ENCODE measurements around the gene RTF1.
A peak's percentile ranks its signal among the peaks of the same experiment; 100 is the strongest.

Gene RTF1

GRCh38 chr15:41502795-41503668 is 86.1 kb downstream of the RTF1 start:
- DNase-seq = no peak

GRCh38 chr15:41503669-41504010 is 86.7 kb downstream of the RTF1 start:
- DNase-seq = peak in 6 of 56 donors; percentile 12 to 39 (median 20)

GRCh38 chr15:41504751-41505492 is 88.0 kb downstream of the RTF1 start:
- no peak for DNase-seq

- DNase-seq = no peak
Measured at GRCh38 chr15:41505776-41506175, 88.9 kb downstream of the RTF1 start.

- no peak for DNase-seq
Measured at GRCh38 chr15:41506796-41507341, 90.0 kb downstream of the RTF1 start.

GRCh38 chr15:41507820-41508290 is 91.0 kb downstream of the RTF1 start:
- peak in 3 of 56 donors; percentile 6 to 9 (median 8) for DNase-seq

GRCh38 chr15:41510728-41511127 is 93.8 kb downstream of the RTF1 start:
- no peak for DNase-seq

- no peak for DNase-seq
Measured at GRCh38 chr15:41511331-41511898, 94.5 kb downstream of the RTF1 start.

- no peak for DNase-seq
Measured at GRCh38 chr15:41511899-41512369, 95.0 kb downstream of the RTF1 start.

GRCh38 chr15:41512512-41512939 is 95.6 kb downstream of the RTF1 start:
- DNase-seq = no peak

- DNase-seq = no peak
Measured at GRCh38 chr15:41512940-41513505, 96.1 kb downstream of the RTF1 start.

GRCh38 chr15:41513506-41514227 is 96.8 kb downstream of the RTF1 start, which contains the start of gene LTK:
LTK (minus strand) TSS chr15:41513827; CDS start chr15:41513709, 118 bp downstream.
- DNase-seq = no peak

GRCh38 chr15:41517895-41518449 is 101.1 kb downstream of the RTF1 start:
- no peak for DNase-seq

GRCh38 chr15:41520636-41521035 is 103.7 kb downstream of the RTF1 start:
- no peak for DNase-seq

GRCh38 chr15:41521614-41522013 is 104.7 kb downstream of the RTF1 start:
- no peak for DNase-seq

GRCh38 chr15:41523097-41523496 is 106.2 kb downstream of the RTF1 start:
- no peak for DNase-seq

GRCh38 chr15:41530363-41530956 is 113.6 kb downstream of the RTF1 start:
- no peak for DNase-seq
